IMR-90 (cell line): ENCODE data around the gene TOP3B. TPM values are rescaled to one million over a fixed set of nuclear protein-coding genes. Genes with fewer than 3 reads are reported as not detected.

Experiments used
- ATAC-seq: fragments of 200-7000 bp; cut with Tn5 transposase; 2 replicates; pipeline ENCODE4 v1.9.1; 2020; ENCODE audit warnings: low read depth, mild to moderate bottlenecking, moderate library complexity
- BruUV-seq: library from RNA; stranded (reverse); fragments of 400-500 nt; replicated peaks from 2 replicates; lab custom pipeline; 2021; lab: Mats Ljungman, UMichigan
- CTCF ChIA-PET: fragments of 300-600 bp; formaldehyde crosslinking; extraction: SDS; loops from one replicate; lab custom pipeline; 2021; ENCODE audit warnings: antibody characterized with exemption; lab: Yijun Ruan, JAX
- POLR2A ChIA-PET: fragments of 300-600 bp; sonication (Branson Sonifier 250); formaldehyde crosslinking; loops from one replicate; lab custom pipeline; 2022; ENCODE audit warnings: antibody characterized with exemption; ENCODE audit not compliant: unreplicated experiment; lab: Charles Lee
- DNase-seq: peaks from one replicate; pipeline ENCODE4 v3.0.0; 2013
- H2AFZ ChIP-seq: replicated peaks from 2 replicates; pipeline ENCODE3; 2013; ENCODE audit warnings: low read length, mild to moderate bottlenecking; ENCODE audit not compliant: poor library complexity
- H2AK5ac ChIP-seq: 2 replicates; pipeline ENCODE4 v1.6.1; 2013; ENCODE audit warnings: low read depth, low read length, inconsistent platforms
- H2AK9ac ChIP-seq: replicated peaks from 2 replicates; pipeline ENCODE3; 2013; ENCODE audit warnings: mild to moderate bottlenecking, low read depth, low read length, moderate library complexity; ENCODE audit not compliant: poor library complexity
- H2BK120ac ChIP-seq: 2 replicates; pipeline ENCODE4 v1.6.1; 2013; ENCODE audit warnings: low read depth, low read length, inconsistent platforms
- H2BK15ac ChIP-seq: 3 replicates; pipeline ENCODE4 v1.6.1; 2013; ENCODE audit warnings: low read depth, low read length, inconsistent platforms
- H2BK20ac ChIP-seq: 2 replicates; pipeline ENCODE4 v1.6.1; 2013; ENCODE audit warnings: low read depth, mild to moderate bottlenecking, inconsistent platforms, low read length, moderate library complexity
- H2BK5ac ChIP-seq: 2 replicates; pipeline ENCODE4 v1.6.1; 2013; ENCODE audit warnings: mild to moderate bottlenecking, low read depth, low read length, inconsistent platforms; ENCODE audit not compliant: poor library complexity, severe bottlenecking
- H3K14ac ChIP-seq: replicated peaks from 2 replicates; pipeline ENCODE4 v1.6.1; 2013; ENCODE audit warnings: low read depth, low read length, inconsistent platforms
- H3K18ac ChIP-seq: 2 replicates; pipeline ENCODE4 v1.6.1; 2013; ENCODE audit warnings: low read depth, low read length, control low read depth
- H3K23ac ChIP-seq: 2 replicates; pipeline ENCODE4 v1.6.1; 2013; ENCODE audit warnings: low read depth, low read length, inconsistent platforms
- H3K27ac ChIP-seq: 2 replicates; pipeline ENCODE4 v1.5.1; 2013; ENCODE audit warnings: mild to moderate bottlenecking, control low read depth, low read length; ENCODE audit not compliant: insufficient read depth
- H3K27me3 ChIP-seq: 2 replicates; pipeline ENCODE4 v1.6.1; 2013; ENCODE audit warnings: low read length; ENCODE audit not compliant: control insufficient read depth, insufficient read depth
- H3K36me3 ChIP-seq: 2 replicates; pipeline ENCODE4 v1.6.1; 2013; ENCODE audit warnings: low read length, mixed read lengths; ENCODE audit not compliant: control insufficient read depth, insufficient read depth
- H3K4ac ChIP-seq: 2 replicates; pipeline ENCODE4 v1.6.1; 2013; ENCODE audit warnings: low read depth, low read length, inconsistent platforms
- H3K4me1 ChIP-seq: 2 replicates; pipeline ENCODE4 v1.6.1; 2013; ENCODE audit warnings: low read length, mixed read lengths; ENCODE audit not compliant: control insufficient read depth, insufficient read depth
- H3K4me2 ChIP-seq: 2 replicates; pipeline ENCODE4 v1.6.1; 2013; ENCODE audit warnings: low read depth, mild to moderate bottlenecking, control low read depth, low read length, moderate library complexity
- H3K4me3 ChIP-seq: 2 replicates; pipeline ENCODE4 v1.5.1; 2013; ENCODE audit warnings: low read depth, mild to moderate bottlenecking, control low read depth, low read length, moderate library complexity; ENCODE audit not compliant: insufficient read depth
- H3K56ac ChIP-seq: 2 replicates; pipeline ENCODE4 v1.6.1; 2013; ENCODE audit warnings: low read length, inconsistent platforms; ENCODE audit not compliant: insufficient read depth; ENCODE audit errors: extremely low read depth
- H3K79me1 ChIP-seq, 2 experiments: 2 replicates each; pipeline ENCODE4 v1.6.1; 2013; ENCODE audit warnings: low read length in 2 of 2, inconsistent platforms in 1 of 2, low read depth in 1 of 2
- H3K9ac ChIP-seq: 2 replicates; pipeline ENCODE4 v1.6.1; 2013; ENCODE audit warnings: low read depth, low read length, control low read depth
- H3K9me1 ChIP-seq: 2 replicates; pipeline ENCODE4 v1.6.1; 2013; ENCODE audit warnings: low read length, inconsistent platforms; ENCODE audit not compliant: insufficient read depth
- H3K9me3 ChIP-seq: 2 replicates; pipeline ENCODE4 v1.6.1; 2013; ENCODE audit warnings: low read length; ENCODE audit not compliant: control insufficient read depth, insufficient read depth
- H4K20me1 ChIP-seq: 2 replicates; pipeline ENCODE4 v1.6.1; 2013; ENCODE audit warnings: low read length, inconsistent platforms; ENCODE audit not compliant: insufficient read depth
- H4K5ac ChIP-seq: 2 replicates; pipeline ENCODE4 v1.6.1; 2013; ENCODE audit warnings: mild to moderate bottlenecking, low read depth, low read length, control low read depth
- H4K8ac ChIP-seq, 2 experiments: 2 replicates each; pipeline ENCODE4 v1.6.1; 2013; ENCODE audit warnings: low read depth in 2 of 2, low read length in 2 of 2, control low read depth in 1 of 2, inconsistent platforms in 1 of 2
- H4K91ac ChIP-seq: 2 replicates; pipeline ENCODE4 v1.6.1; 2013; ENCODE audit warnings: low read depth, low read length, inconsistent platforms; ENCODE audit not compliant: insufficient read depth
- BHLHE40 ChIP-seq: fragments of 150-350 bp; IDR thresholded peaks from 2 replicates; pipeline ENCODE4 v1.6.1; 2016; ENCODE audit warnings: mild to moderate bottlenecking, low read depth, low read length
- CHD1 ChIP-seq: IDR thresholded peaks from 2 replicates; pipeline ENCODE4 v1.6.1; 2012; ENCODE audit warnings: low read depth, low read length, improper control_type of control experiment
- MAFK ChIP-seq: IDR thresholded peaks from 2 replicates; pipeline ENCODE4 v1.6.1; 2012; ENCODE audit warnings: low read depth, low read length, improper control_type of control experiment
- WGBS, 2 experiments: methylation state at CpG; one replicate each; pipeline versions ENCODE4 v1.1.5 to v1.1.7; 2013; ENCODE audit warnings: missing lambda C conversion rate in 2 of 2; ENCODE audit not compliant: insufficient read length in 1 of 2; ENCODE audit errors: extremely low coverage in 2 of 2; 5-methylcytosine and 5-hydroxymethylcytosine counted together
- dilution Hi-C: fragments of 300-500 bp; cut with HindIII; formaldehyde crosslinking; loops from one replicate; pipeline ENCODE4 v1.14.3; 2018; ENCODE audit warnings: low sequenced_read_pairs; ENCODE audit not compliant: unreplicated experiment
- in situ Hi-C: fragments of 300-500 bp; cut with MboI; formaldehyde crosslinking; loops from 3 replicates; pipeline ENCODE4 v1.14.3; 2019; ENCODE audit warnings: low sequenced_read_pairs, inconsistent platforms, mixed read lengths
- intact Hi-C: fragments of 100-400 bp; cut with micrococcal nuclease; formaldehyde crosslinking; loops from 2 replicates; pipeline ENCODE4 v1.10.0; 2022
- polyA plus RNA-seq, 3 experiments: library from polyadenylated mRNA; depleted of rRNA; stranded (reverse); fragments of >200 nt; gene quantifications; 2 replicates each; pipeline ENCODE4 v1.2.3, GENCODE V29; 2012; ENCODE audit warnings: low replicate concordance in 1 of 3
- total RNA-seq: library from RNA; depleted of rRNA; stranded (reverse); fragments of >200 nt; gene quantifications from 2 replicates; pipeline ENCODE4 v1.2.3, GENCODE V29; 2012
- TF ChIP-seq, protein P1 (sequence below): fragments of 150-350 bp; IDR thresholded peaks from 2 replicates; pipeline ENCODE4 v1.6.1; 2017; ENCODE audit warnings: mild to moderate bottlenecking, antibody characterized with exemption, low read length, low read depth

TOP3B gene
- total and polyA plus RNA-seq, 2 of the 4 experiments (the other 2 are of a cell fraction) = 23.0 to 23.5 TPM

GRCh38 chr22:22026157-22026831 lies 43.7 kb upstream of the TOP3B start:
- no peak overlapping the region for H3K9ac ChIP-seq
- H3K36me3 ChIP-seq = no peaks in the 10 kb centered on the region
- H3K14ac ChIP-seq = no peak overlapping the region
- no peak overlapping the region for H2AFZ ChIP-seq
- TF ChIP-seq CHD1 = no peak
- no peak for TF ChIP-seq MAFK
- TF ChIP-seq, protein P1, sequence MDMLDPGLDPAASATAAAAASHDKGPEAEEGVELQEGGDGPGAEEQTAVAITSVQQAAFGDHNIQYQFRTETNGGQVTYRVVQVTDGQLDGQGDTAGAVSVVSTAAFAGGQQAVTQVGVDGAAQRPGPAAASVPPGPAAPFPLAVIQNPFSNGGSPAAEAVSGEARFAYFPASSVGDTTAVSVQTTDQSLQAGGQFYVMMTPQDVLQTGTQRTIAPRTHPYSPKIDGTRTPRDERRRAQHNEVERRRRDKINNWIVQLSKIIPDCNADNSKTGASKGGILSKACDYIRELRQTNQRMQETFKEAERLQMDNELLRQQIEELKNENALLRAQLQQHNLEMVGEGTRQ = no peak
- TF ChIP-seq BHLHE40 = no peak
- H2BK20ac ChIP-seq = no peak overlapping the region
- no TSS peak for BruUV-seq
- no peaks in the 10 kb centered on the region for H3K79me1 ChIP-seq
- H2BK15ac ChIP-seq = no peak overlapping the region
- no peaks in the 10 kb centered on the region for H3K27me3 ChIP-seq
- H3K4me3 ChIP-seq = no peak overlapping the region
- intact Hi-C loops (no loop called here), dilution Hi-C loops (no loop called here), in situ Hi-C loops (no loop called here)
- H4K8ac ChIP-seq = no peak overlapping the region
- peaks cover 5% of the 10 kb centered on the region for H3K9me1 ChIP-seq
- H3K4ac ChIP-seq = no peak overlapping the region
- no peak overlapping the region for H3K4me2 ChIP-seq
- POLR2A ChIA-PET = no interaction called here
- H2BK5ac ChIP-seq = no peak overlapping the region
- H3K23ac ChIP-seq = no peak overlapping the region
- no peak overlapping the region for H4K5ac ChIP-seq
- no peak overlapping the region for H3K18ac ChIP-seq
- no peak overlapping the region for H3K27ac ChIP-seq
- no peaks in the 10 kb centered on the region; the same call in 1 of the 2 replicates for H3K4me1 ChIP-seq
- no peak overlapping the region for H4K91ac ChIP-seq
- CTCF ChIA-PET = no interaction called here
- no peak overlapping the region for H3K56ac ChIP-seq
- H2BK120ac ChIP-seq = no peak overlapping the region
- H2AK9ac ChIP-seq = no peak overlapping the region
- ATAC-seq (no peak), DNase-seq (no peak)
- no peaks in the 10 kb centered on the region for H4K20me1 ChIP-seq
- 73% methylated on average over 5 of the region's 13 CpGs; no CpG with 5 or more reads in 1 of the 2 experiments for WGBS, 2 experiments
- no peak overlapping the region for H2AK5ac ChIP-seq
- H3K9me3 ChIP-seq = no peaks in the 10 kb centered on the region
